IMR-90 (cell line): ENCODE measurements around the gene CYP4F8. TPM values are rescaled to one million over a fixed set of nuclear protein-coding genes. Genes with fewer than 3 reads are reported as not detected.

Source experiments
- ATAC-seq: fragments of 200-7000 bp; cut with Tn5 transposase; 2 replicates; pipeline ENCODE4 v1.9.1; 2020; ENCODE audit warnings: low read depth, mild to moderate bottlenecking, moderate library complexity
- BruUV-seq: library from RNA; stranded (reverse); fragments of 400-500 nt; replicated peaks from 2 replicates; lab custom pipeline; 2021; lab: Mats Ljungman, UMichigan
- CTCF ChIA-PET: fragments of 300-600 bp; formaldehyde crosslinking; extraction: SDS; loops from one replicate; lab custom pipeline; 2021; ENCODE audit warnings: antibody characterized with exemption; lab: Yijun Ruan, JAX
- POLR2A ChIA-PET: fragments of 300-600 bp; sonication (Branson Sonifier 250); formaldehyde crosslinking; loops from one replicate; lab custom pipeline; 2022; ENCODE audit warnings: antibody characterized with exemption; ENCODE audit not compliant: unreplicated experiment; lab: Charles Lee
- DNase-seq: peaks from one replicate; pipeline ENCODE4 v3.0.0; 2013
- H2AFZ ChIP-seq: replicated peaks from 2 replicates; pipeline ENCODE3; 2013; ENCODE audit warnings: low read length, mild to moderate bottlenecking; ENCODE audit not compliant: poor library complexity
- H2AK5ac ChIP-seq: 2 replicates; pipeline ENCODE4 v1.6.1; 2013; ENCODE audit warnings: low read depth, low read length, inconsistent platforms
- H2AK9ac ChIP-seq: replicated peaks from 2 replicates; pipeline ENCODE3; 2013; ENCODE audit warnings: mild to moderate bottlenecking, low read depth, low read length, moderate library complexity; ENCODE audit not compliant: poor library complexity
- H2BK120ac ChIP-seq: 2 replicates; pipeline ENCODE4 v1.6.1; 2013; ENCODE audit warnings: low read depth, low read length, inconsistent platforms
- H2BK15ac ChIP-seq: 3 replicates; pipeline ENCODE4 v1.6.1; 2013; ENCODE audit warnings: low read depth, low read length, inconsistent platforms
- H2BK20ac ChIP-seq: 2 replicates; pipeline ENCODE4 v1.6.1; 2013; ENCODE audit warnings: low read depth, mild to moderate bottlenecking, inconsistent platforms, low read length, moderate library complexity
- H2BK5ac ChIP-seq: 2 replicates; pipeline ENCODE4 v1.6.1; 2013; ENCODE audit warnings: mild to moderate bottlenecking, low read depth, low read length, inconsistent platforms; ENCODE audit not compliant: poor library complexity, severe bottlenecking
- H3K14ac ChIP-seq: replicated peaks from 2 replicates; pipeline ENCODE4 v1.6.1; 2013; ENCODE audit warnings: low read depth, low read length, inconsistent platforms
- H3K18ac ChIP-seq: 2 replicates; pipeline ENCODE4 v1.6.1; 2013; ENCODE audit warnings: low read depth, low read length, control low read depth
- H3K23ac ChIP-seq: 2 replicates; pipeline ENCODE4 v1.6.1; 2013; ENCODE audit warnings: low read depth, low read length, inconsistent platforms
- H3K27ac ChIP-seq: 2 replicates; pipeline ENCODE4 v1.5.1; 2013; ENCODE audit warnings: mild to moderate bottlenecking, control low read depth, low read length; ENCODE audit not compliant: insufficient read depth
- H3K27me3 ChIP-seq: 2 replicates; pipeline ENCODE4 v1.6.1; 2013; ENCODE audit warnings: low read length; ENCODE audit not compliant: control insufficient read depth, insufficient read depth
- H3K36me3 ChIP-seq: 2 replicates; pipeline ENCODE4 v1.6.1; 2013; ENCODE audit warnings: low read length, mixed read lengths; ENCODE audit not compliant: control insufficient read depth, insufficient read depth
- H3K4ac ChIP-seq: 2 replicates; pipeline ENCODE4 v1.6.1; 2013; ENCODE audit warnings: low read depth, low read length, inconsistent platforms
- H3K4me1 ChIP-seq: 2 replicates; pipeline ENCODE4 v1.6.1; 2013; ENCODE audit warnings: low read length, mixed read lengths; ENCODE audit not compliant: control insufficient read depth, insufficient read depth
- H3K4me2 ChIP-seq: 2 replicates; pipeline ENCODE4 v1.6.1; 2013; ENCODE audit warnings: low read depth, mild to moderate bottlenecking, control low read depth, low read length, moderate library complexity
- H3K4me3 ChIP-seq: 2 replicates; pipeline ENCODE4 v1.5.1; 2013; ENCODE audit warnings: low read depth, mild to moderate bottlenecking, control low read depth, low read length, moderate library complexity; ENCODE audit not compliant: insufficient read depth
- H3K56ac ChIP-seq: 2 replicates; pipeline ENCODE4 v1.6.1; 2013; ENCODE audit warnings: low read length, inconsistent platforms; ENCODE audit not compliant: insufficient read depth; ENCODE audit errors: extremely low read depth
- H3K79me1 ChIP-seq, 2 experiments: 2 replicates each; pipeline ENCODE4 v1.6.1; 2013; ENCODE audit warnings: low read length in 2 of 2, inconsistent platforms in 1 of 2, low read depth in 1 of 2
- H3K9ac ChIP-seq: 2 replicates; pipeline ENCODE4 v1.6.1; 2013; ENCODE audit warnings: low read depth, low read length, control low read depth
- H3K9me1 ChIP-seq: 2 replicates; pipeline ENCODE4 v1.6.1; 2013; ENCODE audit warnings: low read length, inconsistent platforms; ENCODE audit not compliant: insufficient read depth
- H3K9me3 ChIP-seq: 2 replicates; pipeline ENCODE4 v1.6.1; 2013; ENCODE audit warnings: low read length; ENCODE audit not compliant: control insufficient read depth, insufficient read depth
- H4K20me1 ChIP-seq: 2 replicates; pipeline ENCODE4 v1.6.1; 2013; ENCODE audit warnings: low read length, inconsistent platforms; ENCODE audit not compliant: insufficient read depth
- H4K5ac ChIP-seq: 2 replicates; pipeline ENCODE4 v1.6.1; 2013; ENCODE audit warnings: mild to moderate bottlenecking, low read depth, low read length, control low read depth
- H4K8ac ChIP-seq, 2 experiments: 2 replicates each; pipeline ENCODE4 v1.6.1; 2013; ENCODE audit warnings: low read depth in 2 of 2, low read length in 2 of 2, control low read depth in 1 of 2, inconsistent platforms in 1 of 2
- H4K91ac ChIP-seq: 2 replicates; pipeline ENCODE4 v1.6.1; 2013; ENCODE audit warnings: low read depth, low read length, inconsistent platforms; ENCODE audit not compliant: insufficient read depth
- BHLHE40 ChIP-seq: fragments of 150-350 bp; IDR thresholded peaks from 2 replicates; pipeline ENCODE4 v1.6.1; 2016; ENCODE audit warnings: mild to moderate bottlenecking, low read depth, low read length
- CEBPB ChIP-seq: IDR thresholded peaks from 2 replicates; pipeline ENCODE4 v1.6.1; 2012; ENCODE audit warnings: low read depth, low read length, improper control_type of control experiment
- CHD1 ChIP-seq: IDR thresholded peaks from 2 replicates; pipeline ENCODE4 v1.6.1; 2012; ENCODE audit warnings: low read depth, low read length, improper control_type of control experiment
- CTCF ChIP-seq: conservative IDR thresholded peaks from 2 replicates; pipeline ENCODE4 v1.5.1; 2012; ENCODE audit warnings: mild to moderate bottlenecking, low read depth, low read length, improper control_type of control experiment
- ELK1 ChIP-seq: fragments of 150-350 bp; IDR thresholded peaks from 2 replicates; pipeline ENCODE4 v1.6.1; 2016; ENCODE audit warnings: low read depth, mild to moderate bottlenecking, low read length, moderate library complexity, borderline replicate concordance
- FOS ChIP-seq: fragments of 150-350 bp; IDR thresholded peaks from 2 replicates; pipeline ENCODE4 v1.6.1; 2016; ENCODE audit warnings: low read depth, low read length
- MAFK ChIP-seq: IDR thresholded peaks from 2 replicates; pipeline ENCODE4 v1.6.1; 2012; ENCODE audit warnings: low read depth, low read length, improper control_type of control experiment
- MAZ ChIP-seq: IDR thresholded peaks from 2 replicates; pipeline ENCODE4 v1.6.1; 2012; ENCODE audit warnings: low read depth, mild to moderate bottlenecking, low read length, improper control_type of control experiment, moderate library complexity, borderline replicate concordance
- MXI1 ChIP-seq: IDR thresholded peaks from 2 replicates; pipeline ENCODE4 v1.6.1; 2012; ENCODE audit warnings: low read depth, mild to moderate bottlenecking, low read length, moderate library complexity, borderline replicate concordance
- NFE2L2 ChIP-seq: fragments of 150-350 bp; IDR thresholded peaks from 2 replicates; pipeline ENCODE4 v1.6.1; 2016; ENCODE audit warnings: low read depth, mild to moderate bottlenecking, low read length
- POLR2A ChIP-seq: IDR thresholded peaks from 2 replicates; pipeline ENCODE4 v1.6.1; 2012; ENCODE audit warnings: mild to moderate bottlenecking, low read depth, low read length
- RAD21 ChIP-seq: IDR thresholded peaks from 2 replicates; pipeline ENCODE4 v1.6.1; 2012; ENCODE audit warnings: low read length, improper control_type of control experiment
- RCOR1 ChIP-seq: IDR thresholded peaks from 2 replicates; pipeline ENCODE4 v1.6.1; 2012; ENCODE audit warnings: mild to moderate bottlenecking, low read length, improper control_type of control experiment; ENCODE audit not compliant: insufficient replicate concordance
- RFX5 ChIP-seq: IDR thresholded peaks from 2 replicates; pipeline ENCODE4 v1.8.0; 2012; ENCODE audit warnings: low read depth, mild to moderate bottlenecking, low read length, moderate library complexity
- SMC3 ChIP-seq: fragments of 150-350 bp; IDR thresholded peaks from 2 replicates; pipeline ENCODE4 v1.6.1; 2016; ENCODE audit warnings: low read depth, mild to moderate bottlenecking, antibody characterized with exemption, low read length, moderate library complexity
- USF2 ChIP-seq: fragments of 150-350 bp; IDR thresholded peaks from 2 replicates; pipeline ENCODE4 v1.6.1; 2017; ENCODE audit warnings: mild to moderate bottlenecking, antibody characterized with exemption, low read length, low read depth
- whole genome bisulfite sequencing, 2 experiments: methylation state at CpG; one replicate each; pipeline versions ENCODE4 v1.1.5 to v1.1.7; 2013; ENCODE audit warnings: missing lambda C conversion rate in 2 of 2; ENCODE audit not compliant: insufficient read length in 1 of 2; ENCODE audit errors: extremely low coverage in 2 of 2; 5-methylcytosine and 5-hydroxymethylcytosine counted together
- dilution Hi-C: fragments of 300-500 bp; cut with HindIII; formaldehyde crosslinking; loops from one replicate; pipeline ENCODE4 v1.14.3; 2018; ENCODE audit warnings: low sequenced_read_pairs; ENCODE audit not compliant: unreplicated experiment
- in situ Hi-C: fragments of 300-500 bp; cut with MboI; formaldehyde crosslinking; loops from 3 replicates; pipeline ENCODE4 v1.14.3; 2019; ENCODE audit warnings: low sequenced_read_pairs, inconsistent platforms, mixed read lengths
- intact Hi-C: fragments of 100-400 bp; cut with micrococcal nuclease; formaldehyde crosslinking; loops from 2 replicates; pipeline ENCODE4 v1.10.0; 2022
- polyA plus RNA-seq, 3 experiments: library from polyadenylated mRNA; depleted of rRNA; stranded (reverse); fragments of >200 nt; gene quantifications; 2 replicates each; pipeline ENCODE4 v1.2.3, GENCODE V29; 2012; ENCODE audit warnings: low replicate concordance in 1 of 3
- total RNA-seq: library from RNA; depleted of rRNA; stranded (reverse); fragments of >200 nt; gene quantifications from 2 replicates; pipeline ENCODE4 v1.2.3, GENCODE V29; 2012

The CYP4F8 gene
- total and polyA plus RNA-seq, 2 of the 4 experiments (the other 2 are of a cell fraction), result not detected

GRCh38 chr19:15576526-15577156 lies 38.4 kb upstream of the CYP4F8 start:
- Histone ChIP-seq H3K14ac (no peak overlapping the region), H3K23ac (no peak overlapping the region), H3K27ac (no peak overlapping the region), H2BK120ac (no peak overlapping the region), H2BK5ac (no peak overlapping the region), H2AK9ac (no peak overlapping the region), H3K56ac (no peak overlapping the region), H4K8ac (no peak overlapping the region), H4K5ac (no peak overlapping the region), H3K4ac (no peak overlapping the region), H2AK5ac (no peak overlapping the region), H3K4me1 (no peaks in the 10 kb centered on the region), H2BK15ac (no peak overlapping the region), H4K20me1 (no peaks in the 10 kb centered on the region), H3K4me2 (no peak overlapping the region), H3K18ac (no peak overlapping the region), H2BK20ac (no peak overlapping the region), H3K36me3 (no peaks in the 10 kb centered on the region), H3K79me1 (no peaks in the 10 kb centered on the region), H3K9me1 (no peaks in the 10 kb centered on the region), H3K4me3 (no peak overlapping the region), H2AFZ (no peak overlapping the region), H3K9me3 (no peaks in the 10 kb centered on the region), H3K27me3 (no peaks in the 10 kb centered on the region; the same call in 1 of the 2 replicates), H4K91ac (no peak overlapping the region), H3K9ac (no peak overlapping the region)
- in situ Hi-C loops, result no loop called here
- TF ChIP-seq RCOR1 (no peak), RFX5 (no peak), NFE2L2 (no peak), CEBPB (no peak), MAZ (no peak), BHLHE40 (no peak), MAFK (no peak), SMC3 (no peak), CHD1 (no peak), POLR2A (no peak), USF2 (no peak), CTCF (no peak), RAD21 (no peak), ELK1 (no peak), FOS (no peak), MXI1 (no peak)
- dilution Hi-C loops, result no loop called here
- DNase-seq (no peak), ATAC-seq (no peak)
- ChIA-PET POLR2A (no interaction called here), CTCF (no interaction called here)
- BruUV-seq, result no TSS peak
- intact Hi-C loops, result no loop called here
- WGBS, 2 experiments, result 49% methylated on average over 5 of the region's 12 CpGs; no CpG with 5 or more reads in 1 of the 2 experiments
